Activated CD8-positive, alpha-beta memory T cell treated with anti-CD3 and anti-CD28 coated beads, Interleukin-2, amount 50 U/mL, for 48 hours (primary cell): Measurements from ENCODE around the gene TTC3.

Experiments used
- DNase-seq: peaks from one replicate; pipeline ENCODE4 v3.0.0-alpha.2; 2020

The TTC3 gene

DNA sequence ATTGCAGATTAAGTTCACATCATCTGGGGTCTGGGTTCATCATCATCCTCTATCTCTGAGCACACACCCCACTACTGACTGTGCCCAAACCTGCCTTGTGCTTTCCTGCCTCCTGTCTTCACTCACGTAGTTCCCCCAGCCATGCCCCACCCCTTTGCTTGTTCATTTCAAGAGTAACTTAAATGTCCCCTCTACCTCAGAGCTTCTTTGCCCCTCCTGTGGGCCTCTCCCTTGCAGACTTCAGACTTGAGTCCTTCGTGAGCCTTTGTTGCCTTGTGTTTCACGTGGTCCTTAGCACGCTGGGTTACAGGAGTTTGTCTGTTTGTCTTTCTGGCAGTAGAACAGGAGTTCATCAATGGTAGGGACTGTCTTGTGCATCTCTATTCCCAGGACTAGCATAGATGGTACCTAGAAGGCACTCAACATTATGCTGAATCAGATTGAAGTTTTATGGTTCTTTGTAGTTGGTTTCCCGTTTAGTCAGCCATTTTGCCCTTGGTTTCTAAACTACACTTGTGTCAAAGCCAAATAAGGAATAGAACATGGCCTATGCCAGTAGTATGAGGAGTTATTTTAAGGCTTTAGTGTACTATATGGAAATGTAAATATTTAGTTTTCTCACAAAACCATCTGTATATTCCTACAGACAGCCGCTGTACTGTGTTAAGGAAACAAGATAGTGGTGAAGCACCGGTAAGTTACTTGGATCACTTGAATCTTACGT is 86.2 kb downstream of the TTC3 start:
- peak; percentile 56 for DNase-seq

DNA sequence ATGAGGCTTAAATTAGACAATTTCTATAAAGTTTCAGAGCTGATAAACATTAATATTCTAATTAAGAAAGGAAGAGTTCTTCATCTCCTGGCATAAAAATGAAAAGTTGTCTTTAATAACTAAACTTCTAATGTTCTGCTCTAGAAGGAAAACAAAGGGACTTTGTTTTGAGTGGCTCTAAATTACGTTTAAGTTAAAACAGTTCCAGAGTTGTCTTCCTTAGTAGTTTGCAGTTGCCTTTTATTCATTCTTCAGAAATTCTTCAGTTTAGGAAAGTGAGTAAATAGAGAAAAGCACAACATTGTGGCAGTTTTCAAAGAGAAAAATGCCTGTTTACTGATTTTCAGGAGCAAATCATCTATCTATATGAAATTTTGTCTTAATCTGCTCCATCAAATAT is 86.9 kb downstream of the TTC3 start:
- DNase-seq, result no peak

DNA sequence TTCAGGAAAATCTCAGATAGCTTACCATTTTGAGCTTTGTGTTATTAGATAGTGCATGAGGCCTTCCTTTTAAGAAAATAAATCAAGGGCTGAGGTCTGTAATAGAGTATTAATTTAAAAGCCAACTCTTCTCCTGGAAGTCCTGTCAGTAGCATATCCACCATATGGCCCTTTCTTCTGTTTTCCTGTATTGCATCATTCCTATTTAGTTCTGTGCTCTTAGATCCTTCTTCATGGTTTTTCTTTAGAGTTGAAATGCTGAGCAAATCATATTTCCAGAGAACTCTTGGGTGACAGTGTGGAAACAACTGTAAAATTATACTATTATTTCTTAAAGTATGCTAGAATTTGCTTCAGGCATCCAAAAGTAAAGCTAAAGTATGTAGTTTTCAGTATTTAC is 91.7 kb downstream of the TTC3 start:
- DNase-seq, result no peak

DNA sequence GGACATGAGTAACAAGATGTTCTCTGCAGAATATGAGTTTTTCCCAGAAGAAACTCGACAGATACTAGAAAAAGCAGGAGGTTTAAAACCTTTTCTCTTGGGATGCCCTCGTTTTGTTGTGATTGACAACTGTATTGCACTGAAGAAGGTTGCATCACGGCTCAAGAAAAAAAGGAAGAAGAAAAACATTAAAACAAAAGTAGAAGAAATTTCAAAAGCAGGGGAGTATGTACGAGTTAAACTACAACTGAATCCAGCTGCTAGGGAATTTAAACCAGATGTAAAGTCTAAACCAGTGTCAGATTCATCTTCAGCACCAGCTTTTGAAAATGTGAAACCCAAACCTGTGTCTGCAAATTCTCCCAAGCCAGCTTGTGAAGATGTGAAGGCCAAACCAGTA is 92.5 kb downstream of the TTC3 start:
- DNase-seq, result no peak

DNA sequence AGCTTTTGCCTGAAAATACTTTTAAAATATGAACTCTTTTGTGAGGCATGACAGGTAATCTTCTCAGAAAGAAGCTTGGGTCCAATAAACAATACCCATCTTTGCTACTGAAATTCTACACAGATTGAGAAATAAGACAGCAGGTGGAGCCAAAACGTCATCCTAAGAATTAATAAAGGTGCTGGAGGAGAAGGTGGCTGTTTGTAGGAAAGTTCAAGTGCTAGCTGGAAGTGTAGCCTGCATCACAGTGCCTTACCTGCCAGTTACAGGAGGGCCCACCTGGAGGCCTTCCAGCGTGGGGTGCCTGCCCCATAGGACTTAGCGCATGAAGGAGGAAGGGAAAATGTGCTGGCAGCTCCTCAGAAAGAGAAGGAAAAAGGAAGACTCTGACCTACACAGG is 93.7 kb downstream of the TTC3 start:
- no peak for DNase-seq

DNA sequence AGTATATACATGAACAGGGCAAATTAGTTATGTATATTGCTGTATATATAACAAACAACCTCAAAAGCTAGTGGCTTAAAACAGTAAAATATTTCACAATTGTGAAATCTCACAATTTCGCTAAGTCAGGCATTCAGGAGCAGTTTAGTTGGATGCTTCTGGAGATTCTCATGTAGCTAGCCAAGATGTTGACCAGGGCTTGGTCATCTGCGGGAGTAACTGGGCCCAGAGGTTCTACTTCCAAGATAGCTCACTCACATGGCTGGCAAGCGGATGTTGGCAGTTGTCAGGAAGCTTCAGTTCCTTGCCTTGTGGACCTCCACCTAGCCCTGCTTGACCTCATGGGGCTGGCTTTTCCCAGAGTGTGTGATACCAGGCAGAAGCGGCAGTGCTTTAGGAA is 95.6 kb downstream of the TTC3 start:
- DNase-seq, result no peak

DNA sequence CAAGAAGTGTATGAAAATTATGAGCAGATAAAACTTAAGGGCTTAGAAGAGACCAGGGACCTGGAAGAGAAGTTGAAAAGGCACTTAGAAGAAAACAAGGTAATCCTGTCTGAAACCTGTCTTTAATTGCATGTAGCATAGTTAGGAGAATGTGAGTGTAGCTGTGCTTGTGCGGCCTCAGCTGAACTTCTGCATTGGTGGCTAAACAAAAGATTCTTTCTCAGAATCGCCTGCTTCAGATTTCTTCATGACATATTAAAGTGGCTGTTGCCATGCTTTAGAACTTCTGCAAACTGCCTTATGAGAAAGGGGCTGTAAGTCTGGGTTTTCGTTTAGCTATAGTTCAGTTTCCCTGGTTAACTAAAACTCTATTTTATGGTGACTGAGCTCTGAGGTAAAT is 99.6 kb downstream of the TTC3 start:
- DNase-seq, result no peak

DNA sequence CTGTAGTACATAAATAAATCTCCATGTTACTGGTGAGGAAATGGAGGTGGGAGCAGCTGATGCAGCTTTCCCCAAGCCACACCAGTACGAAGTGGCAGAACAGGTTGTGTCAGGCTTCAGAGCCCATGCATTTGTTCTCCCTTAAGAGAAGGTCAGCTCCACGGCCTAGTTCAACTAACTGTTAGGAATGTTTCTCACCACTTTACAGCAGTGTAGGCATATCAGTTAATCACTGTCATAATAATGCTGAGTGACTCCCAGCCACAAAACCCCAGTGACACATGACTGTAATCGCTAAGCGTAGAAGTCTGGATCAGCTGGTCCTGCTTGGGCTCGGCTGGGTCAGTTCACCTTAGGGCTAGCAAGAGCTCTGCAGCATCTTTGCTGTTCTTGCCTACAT is 103.7 kb downstream of the TTC3 start:
- DNase-seq, result no peak

DNA sequence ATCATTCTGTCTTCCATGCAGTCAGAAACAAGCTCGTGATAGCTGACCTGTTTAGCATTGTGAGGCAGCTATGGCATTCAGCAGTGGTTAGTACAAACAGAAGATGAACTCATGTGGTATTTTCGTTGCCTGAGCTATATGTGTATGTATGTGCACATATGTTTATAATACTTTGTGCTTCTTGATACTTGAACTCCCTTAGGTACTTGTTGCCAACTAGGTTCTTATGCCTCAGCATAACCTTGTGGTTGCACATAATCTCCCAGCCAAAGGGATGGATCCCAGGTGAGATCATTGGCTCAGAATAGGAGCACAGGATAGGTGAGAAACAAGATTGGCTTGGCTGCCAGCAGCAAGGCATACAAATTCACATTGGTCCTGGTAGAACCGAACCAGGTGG is 108.0 kb downstream of the TTC3 start:
- no peak for DNase-seq

DNA sequence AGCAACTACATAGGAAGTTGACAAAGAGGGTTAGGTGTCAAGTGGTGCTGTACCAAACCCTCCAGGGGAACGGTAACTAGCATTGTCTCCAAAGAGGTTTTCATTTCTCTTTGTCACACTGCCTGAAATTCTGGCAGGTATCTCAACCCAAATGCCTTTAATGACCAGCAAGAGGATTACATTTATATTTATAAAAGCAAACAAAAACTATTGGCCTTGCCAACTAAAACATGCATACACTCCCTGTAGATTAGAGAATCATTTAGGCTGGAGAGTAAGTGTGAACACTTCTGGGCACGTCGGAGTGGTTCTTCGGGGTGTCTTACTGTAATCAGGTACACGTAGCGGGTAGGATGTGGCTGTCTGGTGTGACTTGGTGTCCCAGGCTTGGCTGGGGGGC is 109.2 kb downstream of the TTC3 start:
- DNase-seq, result no peak

DNA sequence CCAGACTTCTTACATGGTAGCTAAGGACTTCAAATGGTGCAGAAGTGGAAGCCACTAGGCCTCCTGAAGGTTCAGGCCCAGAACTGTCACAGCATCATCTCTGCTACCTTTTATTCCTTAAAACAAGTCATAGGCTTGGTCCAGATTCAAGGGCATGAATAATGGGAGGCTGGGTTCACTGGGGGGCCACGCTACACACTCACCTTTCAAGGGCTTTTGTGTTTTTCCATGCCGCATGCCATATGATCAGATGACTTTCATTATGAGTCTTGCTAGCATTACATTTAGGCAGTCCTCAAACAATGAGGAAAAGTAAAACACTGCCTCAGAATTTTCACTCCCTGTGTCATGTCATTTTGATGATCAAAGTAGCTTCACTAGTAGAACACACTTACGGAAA is 110.7 kb downstream of the TTC3 start:
- no peak for DNase-seq

DNA sequence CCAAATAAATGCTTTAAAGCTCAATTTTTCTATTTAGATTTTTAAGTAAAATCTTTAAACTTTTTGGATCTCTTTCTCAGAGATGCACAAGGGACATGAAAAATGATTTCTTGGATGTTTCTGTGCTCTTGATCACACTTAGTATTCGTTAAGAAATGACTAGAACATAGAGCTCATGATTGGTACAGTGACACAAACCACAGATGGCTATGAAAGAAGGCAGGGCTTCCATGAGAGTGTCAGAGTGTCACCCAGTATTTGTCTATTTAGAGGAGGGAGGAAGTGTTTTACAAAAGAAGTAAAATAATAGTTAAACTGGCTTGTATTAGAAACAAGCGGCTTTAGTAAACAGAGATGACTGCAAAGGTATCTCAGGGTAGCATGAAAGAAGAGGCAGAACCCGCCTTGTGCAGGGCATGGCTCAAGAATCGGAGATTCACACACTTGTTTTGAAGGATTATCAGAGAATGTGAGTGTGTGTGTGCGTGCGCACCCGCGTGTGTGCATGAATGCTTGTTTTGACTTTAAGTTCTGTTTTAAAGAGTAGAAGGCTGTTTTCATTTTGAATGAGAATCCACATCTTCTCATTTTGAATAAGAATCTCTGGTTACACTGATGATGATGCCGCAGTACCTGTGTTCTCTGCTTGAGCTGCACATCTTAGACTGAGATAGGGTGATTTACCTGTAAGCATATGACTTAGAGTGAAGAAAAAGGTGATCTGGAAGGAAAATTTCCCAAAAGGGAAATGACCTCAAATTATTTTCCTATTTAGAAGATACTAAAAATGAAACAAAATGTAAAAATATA is 111.9 kb downstream of the TTC3 start:
- no peak for DNase-seq

DNA sequence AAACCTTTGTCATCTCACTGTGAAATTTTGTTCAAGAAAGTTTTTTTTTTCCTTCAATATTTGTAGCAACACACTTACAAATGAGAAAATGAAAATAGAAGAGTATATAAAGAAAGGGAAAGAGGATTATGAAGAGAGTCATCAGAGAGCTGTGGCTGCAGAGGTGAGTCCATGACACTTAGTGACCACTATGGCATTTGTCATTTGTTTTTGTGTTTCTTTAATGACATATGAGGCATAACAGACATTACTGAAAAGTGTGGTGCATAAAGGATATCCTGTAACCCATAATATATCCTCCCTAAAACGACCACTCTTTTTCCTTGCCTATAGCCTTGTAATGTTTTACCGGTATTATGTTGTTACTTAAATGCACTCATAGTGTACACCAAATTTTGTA is 113.9 kb downstream of the TTC3 start:
- DNase-seq, result no peak

DNA sequence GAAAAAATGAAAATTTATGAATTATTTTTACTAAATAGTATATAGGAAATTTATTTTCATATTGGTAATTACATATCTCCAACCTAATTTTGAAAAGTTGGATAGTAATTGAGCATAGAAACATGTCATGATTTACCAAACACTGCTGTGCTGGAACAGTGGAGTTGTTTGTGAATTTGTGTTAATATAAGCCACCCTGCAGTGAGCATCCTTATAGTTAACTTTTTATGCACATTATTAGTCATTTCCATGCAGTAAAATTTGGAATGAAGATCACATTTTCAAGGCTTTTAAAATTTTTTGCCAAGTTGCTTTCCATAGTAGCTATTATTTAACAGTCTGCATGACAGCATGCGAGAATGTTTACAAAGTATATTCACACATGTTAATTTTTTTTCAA is 115.8 kb downstream of the TTC3 start:
- DNase-seq, result no peak

DNA sequence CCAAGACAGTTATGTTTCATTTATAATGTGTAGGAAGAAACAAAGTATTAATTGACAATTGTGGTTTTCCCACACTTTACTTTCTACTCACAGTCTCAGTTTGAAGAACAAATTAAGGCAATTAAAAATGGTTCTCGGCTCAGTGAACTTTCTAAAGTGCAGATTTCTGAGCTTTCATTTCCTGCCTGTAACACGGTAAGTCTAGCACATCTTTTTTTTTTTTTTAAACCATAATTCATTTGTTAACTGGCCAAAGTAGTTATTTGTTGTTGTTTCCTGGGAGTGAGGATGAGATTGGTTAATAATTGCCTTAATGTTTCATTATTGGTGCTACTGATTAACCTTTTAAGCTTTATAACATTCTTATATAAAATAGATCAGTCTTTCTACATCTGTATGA is 119.0 kb downstream of the TTC3 start:
- no peak for DNase-seq

DNA sequence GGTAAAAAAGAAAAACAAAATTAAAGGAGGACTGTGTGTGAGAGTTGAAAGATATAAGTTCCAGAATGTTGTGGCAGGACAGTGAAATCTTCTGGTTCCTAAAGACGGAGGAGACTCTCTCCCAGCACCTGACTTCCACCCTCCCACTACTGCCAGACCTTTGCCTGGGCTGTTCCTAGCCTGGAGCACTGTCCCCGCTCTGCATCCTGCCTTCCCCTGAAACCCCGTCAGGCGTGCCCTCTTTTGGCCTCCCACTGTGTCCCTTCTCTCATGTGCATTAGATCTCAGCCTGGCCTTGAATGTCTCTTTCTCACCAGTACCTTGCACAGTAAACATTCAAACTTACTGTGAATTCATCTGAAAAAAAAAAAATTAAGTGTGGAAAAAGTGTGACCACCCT is 120.0 kb downstream of the TTC3 start:
- no peak for DNase-seq

DNA sequence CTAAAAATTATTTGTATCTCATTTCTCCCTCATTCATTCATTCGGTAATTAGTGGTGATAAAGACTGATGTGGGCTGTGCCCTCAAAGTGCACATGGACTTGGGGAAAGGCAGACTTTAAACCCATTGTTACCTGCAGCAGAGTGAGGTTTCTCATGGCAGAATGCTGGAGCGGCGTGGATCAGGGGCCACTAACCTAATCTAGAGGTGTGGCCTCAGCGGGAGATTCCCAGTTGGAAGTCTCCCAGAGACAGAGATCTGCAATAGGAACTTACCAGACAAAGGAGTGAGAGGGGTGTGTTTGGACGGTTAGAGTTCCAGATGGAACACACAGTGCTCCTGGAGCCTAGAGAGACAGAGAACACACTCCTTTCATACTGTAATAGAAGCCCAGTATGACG is 120.6 kb downstream of the TTC3 start:
- DNase-seq, result no peak

DNA sequence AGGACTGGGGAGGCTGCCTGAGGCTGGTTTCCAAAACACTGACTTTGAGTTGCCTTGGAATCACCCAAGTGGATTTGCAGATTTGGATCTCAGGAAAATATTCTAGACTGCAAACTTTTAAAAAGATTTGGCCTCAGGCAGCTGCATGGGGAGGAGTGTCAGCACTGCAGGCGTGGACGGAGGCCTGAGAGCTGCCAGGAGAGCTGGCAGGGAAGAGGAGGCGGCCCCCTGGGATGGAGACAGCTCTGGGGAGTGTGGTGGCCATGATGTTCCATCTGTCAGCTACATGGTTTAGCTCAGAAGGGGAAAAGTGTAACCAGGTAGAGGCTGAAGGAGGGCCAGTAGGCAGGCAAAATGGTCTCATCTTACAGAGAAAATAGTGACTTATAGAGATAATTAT is 122.0 kb downstream of the TTC3 start:
- DNase-seq, result no peak

DNA sequence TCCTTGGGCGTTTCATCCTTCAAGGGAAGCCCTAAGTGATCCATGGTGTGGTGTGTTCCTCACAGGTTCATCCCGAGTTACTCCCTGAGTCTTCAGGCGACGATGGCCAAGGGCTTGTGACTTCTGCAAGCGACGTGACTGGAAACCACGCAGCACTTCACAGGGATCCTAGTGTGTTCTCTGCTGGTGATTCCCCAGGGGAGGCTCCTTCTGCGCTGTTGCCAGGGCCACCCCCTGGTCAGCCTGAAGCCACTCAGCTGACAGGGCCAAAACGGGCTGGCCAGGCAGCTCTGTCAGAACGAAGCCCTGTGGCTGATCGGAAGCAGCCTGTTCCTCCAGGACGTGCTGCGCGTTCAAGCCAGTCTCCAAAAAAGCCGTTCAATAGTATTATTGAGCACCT is 122.6 kb downstream of the TTC3 start:
- no peak for DNase-seq

DNA sequence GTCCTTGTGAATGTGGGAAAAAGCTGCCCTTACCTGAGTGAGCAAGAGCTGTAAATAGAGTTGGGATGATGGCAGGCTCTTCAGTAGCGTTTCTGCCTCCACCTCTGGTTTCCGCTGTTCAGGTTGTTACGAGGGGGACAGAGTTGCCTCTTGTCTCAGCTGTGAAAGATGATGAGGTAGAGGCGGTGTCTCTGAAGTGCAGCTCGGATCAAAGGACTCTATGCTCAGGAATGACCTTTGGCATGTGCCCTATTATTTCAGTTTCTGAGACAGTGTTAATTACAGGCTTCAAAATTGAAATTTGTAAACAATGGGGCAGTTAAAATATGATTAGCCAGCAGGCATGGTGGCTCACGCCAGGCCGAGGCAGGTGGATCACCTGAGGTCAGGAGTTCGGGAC is 123.8 kb downstream of the TTC3 start:
- DNase-seq, result no peak

DNA sequence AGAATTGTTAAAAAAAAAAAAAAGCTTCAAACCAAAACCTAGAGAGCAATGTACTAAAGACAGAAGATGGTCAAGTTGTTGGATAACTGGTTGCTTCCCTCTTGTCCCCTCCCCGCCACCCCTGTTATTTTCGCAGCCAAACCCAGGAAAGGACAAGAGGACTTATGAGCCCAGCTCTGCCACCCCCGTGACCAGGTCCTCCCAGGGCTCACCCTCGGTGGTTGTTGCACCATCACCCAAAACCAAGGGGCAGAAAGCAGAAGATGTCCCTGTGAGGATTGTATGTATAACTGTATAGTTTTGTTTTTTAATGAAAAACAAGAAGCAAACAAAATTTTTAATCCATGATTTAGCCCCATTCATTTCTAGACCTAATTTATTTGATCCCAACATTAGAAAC is 124.7 kb downstream of the TTC3 start:
- no peak for DNase-seq

DNA sequence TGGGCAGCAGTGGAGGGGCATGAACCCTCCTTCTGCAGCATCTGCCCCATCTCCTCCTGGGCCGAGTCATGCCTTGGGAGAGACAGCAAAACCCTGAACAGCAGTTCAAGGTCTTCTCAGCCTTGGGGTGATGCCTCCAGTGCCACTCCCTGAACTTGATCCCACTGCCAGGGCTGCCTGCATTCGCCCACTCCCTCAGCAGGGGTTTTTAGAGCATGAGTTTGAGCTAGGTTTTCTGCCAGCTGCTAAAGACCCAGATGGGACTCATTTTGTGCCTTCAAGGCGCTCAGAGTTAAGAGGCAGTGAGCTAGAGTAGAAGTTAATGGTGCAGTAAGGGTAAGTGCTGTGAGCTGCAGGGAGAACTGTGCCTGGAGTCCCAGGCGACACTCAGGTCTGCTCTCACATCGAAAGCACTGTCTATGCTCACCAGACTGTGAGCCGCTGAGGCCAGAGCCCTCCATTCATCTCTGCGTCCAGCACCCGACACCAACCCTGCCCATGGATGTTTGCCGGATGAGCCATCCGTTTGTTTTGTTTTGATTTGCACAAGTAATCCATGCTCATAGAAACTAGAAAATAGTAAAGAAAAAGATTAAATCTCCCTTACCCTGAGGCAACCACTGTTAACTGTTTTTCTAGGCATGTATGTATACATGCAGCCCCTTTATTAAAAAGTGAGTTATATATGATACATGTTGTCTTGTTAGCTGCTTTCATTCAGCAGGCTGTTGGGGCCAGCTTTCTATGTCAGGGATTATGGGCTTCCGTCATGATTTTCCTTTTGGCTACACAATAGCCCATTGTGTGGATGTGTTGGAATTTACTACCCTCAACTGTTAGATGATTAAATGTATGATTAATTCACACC is 126.2 kb downstream of the TTC3 start:
- DNase-seq, result no peak

DNA sequence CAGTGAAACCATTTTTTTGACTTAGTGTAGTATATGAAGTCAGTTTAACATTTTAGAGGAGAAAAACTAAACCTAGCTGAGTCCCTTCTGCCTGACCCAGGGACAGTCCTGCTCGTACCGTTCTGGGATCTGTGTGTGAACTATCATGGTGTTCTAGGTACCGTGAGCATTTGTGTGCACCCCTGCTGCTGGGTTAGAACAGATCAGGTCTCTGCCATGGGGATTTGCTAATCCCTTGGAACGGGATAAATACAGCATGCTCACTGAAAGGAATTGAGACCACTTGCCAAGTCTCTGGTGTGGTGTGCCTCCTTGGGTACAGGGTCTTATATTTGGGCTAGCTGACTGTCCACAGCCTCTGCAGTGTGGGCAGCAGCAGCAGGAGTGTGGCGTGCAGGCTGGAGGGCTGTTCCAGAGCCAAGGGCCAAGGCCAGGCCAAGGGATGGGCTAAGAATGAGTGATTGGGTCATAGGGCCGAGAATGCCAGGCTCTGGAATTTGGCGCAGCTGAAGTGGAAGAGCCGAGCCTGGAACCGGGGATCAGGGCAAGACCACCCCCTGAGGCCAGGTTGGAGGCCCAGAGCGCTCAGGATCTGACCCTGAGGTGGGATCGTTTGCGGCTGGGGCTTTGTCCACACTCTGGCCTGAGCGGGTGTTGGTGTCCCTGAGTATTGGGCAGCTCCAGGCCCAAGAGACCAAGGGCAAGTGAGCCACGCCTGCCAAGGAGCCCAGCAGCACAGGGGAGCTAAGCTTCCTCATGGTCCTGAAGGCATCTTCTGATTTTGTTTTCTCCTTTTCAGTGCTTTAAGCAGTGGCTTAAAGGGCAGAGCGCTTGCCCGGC is 127.8 kb downstream of the TTC3 start:
- no peak for DNase-seq
